HCEC 1CT (cell line): Measurements from ENCODE around the gene BACE2.
"Not testable (repeated sequence)": the region's sequence is repeated elsewhere in the genome, so short reads cannot be mapped to it uniquely, and the experiment has no call there.

Experiments used
- DNase-seq: peaks from one replicate; pipeline ENCODE4 v3.0.0-alpha.2; 2017

BACE2 gene

DNA sequence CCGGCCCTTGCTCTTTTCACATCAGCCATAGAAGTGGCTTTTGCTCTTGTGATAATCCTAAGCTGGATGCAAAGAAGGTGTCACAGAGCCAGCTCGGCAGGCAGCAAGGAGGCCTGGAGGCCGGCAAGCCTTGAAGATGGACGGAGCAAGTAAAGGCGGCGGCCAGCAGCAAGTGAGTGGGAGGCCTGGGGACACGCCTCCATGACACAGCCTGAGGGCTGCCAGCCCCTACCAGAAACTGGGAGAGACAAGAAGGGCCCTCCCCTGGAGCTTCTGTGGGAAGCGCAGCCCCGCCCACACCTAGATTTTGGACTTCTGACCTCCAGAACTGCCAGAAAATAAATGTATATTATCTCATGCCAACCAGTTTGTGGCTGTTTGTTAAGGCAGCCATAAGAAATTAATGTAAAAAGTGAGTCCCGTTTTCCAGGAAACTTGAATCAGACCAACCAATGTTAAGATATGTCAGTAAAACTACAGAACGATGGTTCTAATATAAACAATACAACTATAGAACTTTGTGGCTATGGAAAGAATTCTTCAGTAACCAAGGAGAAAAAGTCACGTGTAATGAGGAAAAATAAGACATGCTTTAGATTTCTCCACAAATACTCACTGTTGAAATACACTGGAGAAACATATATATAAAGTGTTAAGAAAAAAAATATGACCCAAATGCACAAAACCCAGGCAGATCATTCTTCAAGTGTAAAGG lies 49.9 kb downstream of the BACE2 start:
- DNase-seq: no peak

GRCh38 chr21:41219498-41220207 lies 51.7 kb downstream of the BACE2 start:
- no peak for DNase-seq

- DNase-seq: no peak
These were observed 52.3 kb downstream of the BACE2 start for GRCh38 chr21:41220208-41220733.

DNA sequence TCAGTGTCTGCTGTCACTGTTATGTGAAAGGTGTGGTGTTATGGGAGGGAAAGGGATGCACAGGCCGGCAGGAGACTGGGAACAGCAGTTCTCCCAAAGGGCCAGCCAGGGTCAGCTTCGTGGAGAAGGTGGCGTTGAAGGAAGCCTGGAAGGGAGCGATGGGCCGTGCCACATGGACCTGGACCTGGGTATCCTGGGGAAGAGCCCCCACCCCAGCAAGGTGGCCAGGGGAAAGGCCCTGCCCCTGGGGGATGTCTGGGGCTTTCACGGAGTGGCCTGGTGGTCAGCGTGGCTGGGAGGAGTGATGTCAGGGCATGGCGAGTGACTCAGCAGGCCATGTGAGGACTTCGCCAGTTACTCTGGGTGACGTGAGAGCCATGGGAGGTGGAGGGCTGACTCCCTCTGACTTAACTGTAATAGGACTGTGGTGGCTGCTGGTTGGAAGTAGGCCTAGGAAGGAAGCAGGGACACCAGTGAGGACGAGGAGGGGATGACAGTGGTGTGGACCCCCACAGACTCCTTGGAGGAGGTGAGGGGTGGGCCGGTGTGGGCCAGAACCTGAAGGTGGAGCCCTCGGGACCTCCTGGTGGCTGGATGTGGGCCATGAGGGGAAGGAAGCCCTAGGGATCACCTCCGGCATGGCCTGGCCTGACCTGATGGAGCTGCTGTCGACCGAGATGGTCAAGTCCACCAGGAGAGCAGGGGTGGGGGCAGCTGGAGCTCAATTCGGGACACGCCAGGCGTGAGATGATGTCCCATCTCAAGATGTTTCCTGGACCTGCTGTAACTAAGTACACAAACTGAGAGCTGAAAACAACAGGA lies 54.5 kb downstream of the BACE2 start:
- no peak for DNase-seq

GRCh38 chr21:41226853-41227252 lies 58.9 kb downstream of the BACE2 start:
- no peak for DNase-seq

DNA sequence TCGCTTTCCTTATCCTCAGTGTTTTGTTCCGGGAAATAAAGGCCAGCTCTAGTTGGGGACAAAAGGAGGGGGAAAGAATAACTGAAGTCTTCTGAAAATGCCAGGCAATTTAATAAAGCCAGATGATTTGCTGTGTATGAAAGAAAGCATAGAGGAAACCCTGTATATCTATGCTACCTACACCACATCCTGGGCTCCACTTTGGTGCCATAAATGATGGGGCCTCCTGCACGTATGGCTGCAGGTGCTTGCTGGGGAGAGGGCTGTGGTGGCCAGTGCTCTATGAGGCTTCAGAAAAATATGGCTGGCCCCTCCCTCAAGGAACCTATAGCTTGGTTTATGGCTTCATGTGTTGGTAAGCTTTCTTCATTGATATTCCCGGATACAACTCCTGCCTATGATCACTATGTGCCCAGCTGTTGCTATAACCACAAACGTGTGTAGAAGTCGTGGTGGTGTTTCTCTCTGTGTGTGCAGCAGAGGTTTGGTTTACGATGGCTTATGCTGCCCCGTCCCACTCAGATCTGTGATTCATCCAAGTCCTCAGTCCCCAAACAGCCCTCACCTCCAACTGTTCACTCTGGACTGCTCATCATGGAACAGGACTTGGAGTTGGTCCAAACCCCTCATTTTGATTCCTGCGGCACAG lies 59.5 kb downstream of the BACE2 start:
- DNase-seq: no peak

DNA sequence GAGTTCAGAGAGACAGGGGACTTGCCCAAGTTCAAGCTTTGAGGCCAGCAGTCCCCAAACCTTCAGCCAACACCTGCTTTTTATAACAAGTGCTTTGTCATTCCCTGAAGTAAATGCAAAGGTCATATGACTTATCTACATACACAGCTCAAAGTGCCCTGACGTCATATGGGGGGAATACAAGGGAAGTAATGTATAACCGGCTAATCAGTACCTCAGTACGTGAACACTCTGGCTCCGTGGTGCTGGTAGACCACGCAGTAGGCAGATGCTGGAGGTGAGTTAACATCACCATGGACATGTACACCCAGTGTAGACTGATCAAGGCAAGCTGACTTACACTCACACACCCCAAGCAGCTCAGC lies 60.0 kb downstream of the BACE2 start:
- no peak for DNase-seq

GRCh38 chr21:41228492-41228891 lies 60.5 kb downstream of the BACE2 start:
- no peak for DNase-seq

DNA sequence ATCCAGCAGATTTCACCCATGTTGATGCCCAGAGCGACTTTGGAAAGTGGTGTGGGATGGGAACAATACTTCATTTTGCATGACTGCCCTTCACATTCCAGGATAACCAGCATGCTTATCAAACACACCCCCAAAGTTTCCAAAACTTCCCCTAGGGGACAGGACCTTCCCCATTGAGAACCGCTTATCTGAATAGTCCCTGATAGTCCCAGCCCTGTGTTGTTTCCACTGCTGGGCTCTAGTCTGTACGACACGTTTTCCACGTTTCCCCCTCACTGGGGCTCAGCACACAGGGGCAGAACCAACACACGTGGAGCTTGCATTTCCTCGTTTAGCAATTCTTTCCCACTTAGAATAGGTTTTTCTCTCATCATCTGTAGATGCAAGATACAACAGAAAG lies 61.0 kb downstream of the BACE2 start:
- DNase-seq: no peak

- no peak for DNase-seq
These were observed 61.7 kb downstream of the BACE2 start for GRCh38 chr21:41229509-41230248.

- DNase-seq: no peak
These were observed 62.5 kb downstream of the BACE2 start for GRCh38 chr21:41230497-41230896.

DNA sequence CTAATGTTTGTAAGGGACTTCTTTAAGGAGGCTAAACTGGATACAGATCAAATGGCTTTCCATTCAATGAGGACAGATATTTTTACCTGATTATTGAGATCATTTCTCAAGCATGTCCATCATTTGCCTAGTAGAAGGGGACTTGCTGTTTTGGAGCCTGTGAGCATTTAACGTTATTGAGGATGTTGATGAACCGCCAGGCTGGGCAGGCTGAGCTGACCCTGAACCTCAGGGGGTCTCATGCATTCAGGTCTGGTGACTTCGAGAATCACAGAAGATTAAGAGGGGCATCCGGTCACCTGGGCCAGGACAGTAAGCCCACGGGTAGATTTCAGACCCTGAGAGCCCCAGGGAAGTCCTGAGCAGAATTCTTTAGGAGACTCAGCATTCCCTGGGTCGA lies 63.1 kb downstream of the BACE2 start:
- no peak for DNase-seq

DNA sequence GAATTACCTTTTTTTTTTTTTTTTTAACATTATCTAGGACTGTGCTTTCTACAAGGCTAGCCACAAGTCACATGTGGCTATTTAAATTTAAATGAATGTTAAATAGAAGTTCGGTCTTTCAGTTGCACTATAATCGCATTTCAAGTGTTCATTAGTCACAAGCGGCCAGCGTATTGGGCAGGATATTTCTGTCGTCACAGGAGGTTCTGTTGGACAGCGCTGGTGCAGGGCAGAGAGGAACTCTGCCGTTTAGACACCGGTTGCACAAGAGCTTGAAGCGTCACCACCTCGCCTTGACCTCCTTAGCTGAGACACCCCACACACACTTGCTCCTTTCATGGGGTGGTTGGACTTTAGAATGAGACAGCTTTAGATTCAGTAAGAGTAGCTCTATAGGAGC lies 64.1 kb downstream of the BACE2 start:
- DNase-seq: no peak

- no peak for DNase-seq
These were observed 66.0 kb downstream of the BACE2 start for GRCh38 chr21:41233916-41234315.

DNA sequence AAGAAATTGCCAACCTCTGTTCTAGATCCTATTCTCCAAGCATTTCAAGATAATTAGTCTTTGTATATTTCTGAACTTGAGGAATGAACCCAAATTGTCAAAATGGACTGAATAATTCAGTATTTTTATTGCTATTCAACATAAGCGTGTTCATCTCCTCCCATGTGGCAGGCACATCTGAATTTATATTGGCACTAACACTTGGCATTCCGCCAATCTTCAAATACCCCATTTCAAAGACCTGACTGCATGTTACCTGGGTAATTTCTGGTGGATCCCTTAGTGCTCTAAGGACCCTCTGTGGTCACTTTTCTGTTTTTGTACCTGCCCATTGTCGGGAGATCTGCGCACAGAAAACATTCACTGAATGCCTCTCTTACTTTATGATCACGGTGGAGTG lies 66.6 kb downstream of the BACE2 start:
- no peak for DNase-seq

DNA sequence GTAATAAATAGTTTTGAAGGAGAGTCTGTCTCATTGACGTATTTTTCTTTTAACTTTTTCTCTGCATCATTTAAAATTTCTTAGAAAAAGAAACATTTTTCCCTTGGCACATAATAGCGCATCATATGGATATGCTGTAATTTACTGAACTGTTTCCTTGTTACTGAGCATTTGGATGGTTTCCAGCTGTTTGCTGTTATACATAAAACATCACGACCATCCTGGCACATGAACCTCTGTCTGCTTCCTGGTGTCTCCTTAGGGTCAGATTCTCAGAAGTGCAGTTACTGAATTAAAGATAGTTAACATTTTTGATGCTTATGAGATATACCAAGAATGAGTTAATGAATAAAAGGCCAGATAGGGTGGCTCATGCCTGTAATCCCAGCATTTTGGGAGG lies 67.2 kb downstream of the BACE2 start:
- no peak for DNase-seq

DNA sequence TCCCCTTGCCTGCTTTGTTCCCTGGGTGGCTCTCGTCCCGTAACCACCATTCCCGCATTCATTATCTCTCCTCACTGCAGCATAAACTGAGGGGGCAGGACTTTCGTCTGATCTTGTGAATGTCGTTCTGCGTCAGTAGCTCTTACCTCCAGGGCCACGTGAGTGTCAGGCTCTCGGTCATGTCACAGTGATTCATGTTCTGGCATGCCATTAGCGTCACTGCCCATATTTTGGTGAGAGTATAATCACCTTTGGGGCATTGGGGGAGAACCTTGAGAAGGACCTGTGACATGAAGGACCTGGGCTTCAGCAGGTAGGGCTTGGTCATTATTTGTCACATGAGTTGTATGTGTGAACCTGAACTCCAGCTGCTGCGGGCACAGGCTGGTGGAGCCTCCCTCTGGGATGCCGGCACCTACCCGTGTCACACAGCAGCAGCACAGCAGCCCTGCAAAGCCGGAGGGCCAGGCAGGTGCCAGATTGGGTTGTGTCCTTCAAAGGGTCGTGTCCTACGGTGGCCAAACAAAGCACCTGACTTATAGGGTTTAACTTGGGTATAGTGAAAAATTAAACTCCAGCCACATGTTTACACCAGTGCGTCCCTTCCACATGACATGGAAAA lies 68.5 kb downstream of the BACE2 start:
- DNase-seq: no peak

DNA sequence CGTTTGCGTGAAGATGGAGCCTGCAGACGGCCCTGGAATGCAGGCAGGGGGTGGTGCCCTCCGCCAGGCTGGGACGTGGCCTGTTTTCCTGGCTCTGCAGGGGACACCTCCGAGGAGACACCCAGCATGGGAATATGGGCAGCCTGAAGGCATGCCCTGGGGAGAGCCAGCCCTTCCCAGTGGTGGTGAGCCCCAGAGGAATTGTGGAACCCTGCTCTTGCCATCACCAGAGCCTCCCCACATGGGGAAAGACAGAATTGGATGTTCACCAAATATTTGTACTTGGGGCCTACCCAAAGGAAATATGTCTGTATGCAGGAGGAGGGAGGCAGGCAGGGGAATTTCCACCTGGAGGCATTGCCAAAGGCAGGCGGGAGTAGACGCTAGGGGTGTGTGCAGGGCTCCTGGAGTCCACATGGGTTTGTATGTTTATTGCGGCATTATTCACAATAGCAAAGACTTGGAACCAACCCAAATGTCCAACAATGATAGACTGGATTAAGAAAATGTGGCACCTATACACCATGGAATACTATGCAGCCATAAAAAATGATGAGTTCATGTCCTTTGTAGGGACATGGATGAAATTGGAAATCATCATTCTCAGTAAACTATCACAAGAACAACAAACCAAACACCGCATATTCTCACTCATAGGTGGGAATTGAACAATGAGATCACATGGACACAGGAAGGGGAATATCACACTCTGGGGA lies 70.3 kb downstream of the BACE2 start:
- DNase-seq: not testable (repeated sequence)

DNA sequence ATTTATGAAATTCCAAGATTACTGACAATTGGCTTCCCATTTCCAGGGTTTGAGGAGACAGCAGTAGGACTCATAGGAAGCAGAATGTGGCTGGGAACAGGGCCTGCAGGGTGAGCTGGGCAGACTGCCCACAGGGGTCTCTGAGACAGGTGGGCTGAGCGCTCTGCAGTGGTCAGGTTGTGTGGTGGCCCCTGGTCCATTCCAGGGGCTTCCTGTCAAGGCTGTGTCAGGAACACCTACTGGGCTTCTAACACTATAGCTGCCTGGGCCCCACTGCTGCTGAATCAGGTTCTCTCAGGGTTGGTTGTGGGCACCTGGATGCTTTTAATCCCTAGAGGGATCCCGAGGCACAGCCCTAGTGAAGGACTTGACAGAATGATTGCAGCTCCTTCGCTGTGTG lies 72.1 kb downstream of the BACE2 start:
- no peak for DNase-seq

DNA sequence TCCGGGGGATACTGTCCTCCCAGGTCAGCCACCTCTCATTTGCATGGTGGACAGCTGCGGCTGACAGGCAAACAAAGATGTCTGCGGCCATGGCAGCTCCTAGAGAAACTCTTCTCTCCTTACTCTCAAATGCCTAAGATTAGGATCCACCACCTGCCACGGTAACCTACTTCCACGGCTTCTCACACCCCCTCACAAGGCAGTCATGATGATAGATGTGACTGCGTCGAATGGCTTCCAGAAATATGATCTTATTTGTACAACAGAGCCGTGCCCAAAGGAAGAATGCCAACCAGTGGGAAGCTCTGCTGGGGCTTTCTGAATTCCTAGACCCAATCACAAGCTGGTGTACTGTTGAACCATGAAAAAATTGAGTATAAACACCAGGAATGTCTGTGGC lies 73.4 kb downstream of the BACE2 start:
- DNase-seq: no peak

DNA sequence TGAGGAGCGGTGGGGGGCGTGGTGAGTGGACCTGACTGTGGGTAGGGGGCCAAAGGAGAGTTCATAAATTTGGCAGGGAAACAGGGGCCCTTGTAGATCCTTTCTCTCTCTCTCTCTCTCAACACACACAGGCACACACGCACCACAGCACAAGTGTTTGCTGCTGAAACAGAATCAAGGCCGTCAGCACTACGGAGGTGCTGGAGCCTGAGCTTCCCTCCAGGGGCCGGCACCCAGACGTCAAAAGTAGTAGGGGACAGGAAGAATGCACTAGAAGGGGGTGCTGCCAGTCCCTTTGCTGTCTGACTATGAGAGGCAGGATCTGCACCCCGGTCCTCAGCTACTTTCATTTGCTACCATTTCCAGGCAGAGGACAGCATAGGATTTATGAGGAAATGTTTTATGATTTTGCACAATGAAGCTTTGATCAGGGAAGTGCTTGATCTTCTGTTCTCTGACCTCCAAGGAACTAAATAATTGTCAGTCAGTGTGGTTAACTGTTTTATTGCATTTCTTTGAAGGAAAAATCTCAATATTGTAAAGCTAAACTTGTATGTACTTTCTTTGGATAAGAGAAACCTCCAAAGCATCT lies 74.4 kb downstream of the BACE2 start:
- DNase-seq: no peak
